ENCODE measurements around the gene PAPOLA.

- TF ChIP-seq CTCF (IDR thresholded peaks at IDR 0.05) (no peak), POLR2A (IDR thresholded peaks at IDR 0.05) (no peak)
These were observed 12.5 kb downstream of the PAPOLA start for GRCh38 chr14:96514694-96515093.

Measured in breast epithelium (tissue), 3 donors.